OCI-LY3 (cell line): ENCODE measurements around the gene CLSTN2.

Experiments
- CTCF ChIP-seq: fragments of 200-600, 300-600 bp; sonication (generic); IDR thresholded peaks from 2 replicates; pipeline ENCODE4 v1.5.1; 2014; ENCODE audit warnings: antibody characterized with exemption, low read length, low read depth
- EZH2phosphoT487 ChIP-seq: fragments of 200-600 bp; shearing (Covaris generic); IDR thresholded peaks from 2 replicates; pipeline ENCODE4 v1.6.1; 2018; ENCODE audit warnings: antibody characterized with exemption, mixed run types, low read depth

GRCh38 chr3:140388202-140388922, 453.4 kb downstream of the CLSTN2 start:
- TF ChIP-seq CTCF: no peak
- no peak for TF ChIP-seq EZH2phosphoT487
